ENCODE results near the gene PLD1. TPM values are rescaled to one million over a fixed set of nuclear protein-coding genes. Genes with fewer than 3 reads are reported as not detected.

The PLD1 gene
- total RNA-seq, 4 donors from 2014 or later, result 15.3 to 55.9 (median 45.4) TPM

GRCh38 chr3:171776839-171777583 lies 33.3 kb downstream of the PLD1 start:
- 63 to 65% methylated on average over 7 of the region's 7 CpGs for WGBS, 2 donors
- TF ChIP-seq EP300 (IDR thresholded peaks at IDR 0.05) (no peak), POLR2A (IDR thresholded peaks at IDR 0.05) (no peak), CTCF (IDR thresholded peaks at IDR 0.05) (no peak)
- no peaks in the 10 kb centered on the region for H3K9me3 ChIP-seq
- DNase-seq (ENCODE audit: low spot score in 2 of 2), result no peak
- H3K4me1 ChIP-seq, result peaks cover 0 to 41% (median 7%) of the 10 kb centered on the region in 4 donors
- H3K27me3 ChIP-seq, result no peaks in the 10 kb centered on the region
- H3K4me3 ChIP-seq, result no peak overlapping the region
- H3K36me3 ChIP-seq, result no peaks in the 10 kb centered on the region
- peak overlapping the region in 2 of 4 donors; percentile 5 to 25 for H3K27ac ChIP-seq

GRCh38 chr3:171776411-171776810 lies 33.9 kb downstream of the PLD1 start:
- Histone ChIP-seq H3K4me3 (no peak overlapping the region), H3K9me3 (no peaks in the 10 kb centered on the region), H3K36me3 (no peaks in the 10 kb centered on the region), H3K4me1 (peaks cover 0 to 41% (median 7%) of the 10 kb centered on the region in 4 donors), H3K27me3 (no peaks in the 10 kb centered on the region), H3K27ac (peak overlapping the region in 2 of 4 donors; percentile 5 to 25)
- TF ChIP-seq POLR2A (IDR thresholded peaks at IDR 0.05), result no peak
- TF ChIP-seq CTCF (IDR thresholded peaks at IDR 0.05), result no peak
- no peak for TF ChIP-seq EP300 (IDR thresholded peaks at IDR 0.05)
- no peak for DNase-seq (ENCODE audit: low spot score in 2 of 2)
- 39 to 56% methylated on average over 3 of the region's 3 CpGs for WGBS, 2 donors

DNA sequence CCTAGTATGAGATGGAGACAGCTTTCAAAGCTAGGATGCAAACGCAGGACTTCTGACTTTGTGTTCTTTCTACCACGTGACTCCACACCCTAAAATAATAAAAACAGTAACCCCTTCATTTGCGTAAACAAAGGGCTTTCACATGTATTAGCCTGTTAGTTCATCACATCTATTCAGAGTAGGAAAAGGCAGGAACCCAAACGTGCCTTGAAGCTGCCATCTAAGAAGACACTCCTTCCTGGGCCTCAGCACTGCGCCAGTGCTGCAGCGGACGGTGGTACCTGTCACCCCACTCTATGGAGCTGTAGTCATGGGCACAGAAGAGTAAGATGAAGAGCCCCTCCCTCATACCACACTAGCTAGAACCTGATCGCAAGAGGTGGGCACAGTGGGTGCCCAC lies 34.3 kb downstream of the PLD1 start:
- 75 to 79% methylated on average over 8 of the region's 8 CpGs for WGBS, 2 donors
- TF ChIP-seq EP300 (IDR thresholded peaks at IDR 0.05), result no peak
- H3K9me3 ChIP-seq, result no peaks in the 10 kb centered on the region
- H3K27ac ChIP-seq, result no peak overlapping the region
- H3K4me1 ChIP-seq, result peaks cover 0 to 39% (median 7%) of the 10 kb centered on the region in 4 donors
- no peak for DNase-seq (ENCODE audit: low spot score in 2 of 2)
- H3K36me3 ChIP-seq, result no peaks in the 10 kb centered on the region
- no peaks in the 10 kb centered on the region for H3K27me3 ChIP-seq
- no peak overlapping the region for H3K4me3 ChIP-seq

DNA sequence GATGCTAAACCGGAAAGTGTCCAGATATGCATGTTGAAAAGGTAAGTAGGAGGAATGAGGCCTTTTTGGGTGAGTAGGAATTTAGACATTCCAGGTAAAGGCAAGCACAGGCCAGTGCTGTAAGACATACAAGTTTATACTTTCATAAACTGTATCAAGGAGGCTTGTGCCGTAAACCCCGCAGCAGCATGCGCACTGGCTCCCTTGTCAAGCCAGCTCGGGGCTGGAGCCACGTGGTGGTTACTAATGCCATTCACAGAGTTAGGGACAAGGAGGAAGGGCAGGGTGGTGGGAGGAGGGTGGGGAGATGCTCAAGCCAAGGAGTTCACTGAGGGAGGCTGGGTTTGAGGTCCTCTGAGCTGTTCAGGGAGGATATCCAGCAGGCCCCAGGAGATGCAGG lies 35.8 kb downstream of the PLD1 start:
- WGBS, 2 donors, result 75 to 76% methylated on average over 6 of the region's 6 CpGs
- H3K4me1 ChIP-seq, result peaks cover 0 to 37% (median 7%) of the 10 kb centered on the region in 4 donors
- no peak for DNase-seq (ENCODE audit: low spot score in 2 of 2)
- H3K27me3 ChIP-seq, result no peaks in the 10 kb centered on the region
- no peaks in the 10 kb centered on the region for H3K36me3 ChIP-seq
- TF ChIP-seq CTCF (IDR thresholded peaks at IDR 0.05), result no peak
- no peak for TF ChIP-seq POLR2A (IDR thresholded peaks at IDR 0.05)
- TF ChIP-seq EP300 (IDR thresholded peaks at IDR 0.05), result no peak
- H3K9me3 ChIP-seq, result no peaks in the 10 kb centered on the region
- H3K27ac ChIP-seq, result no peak overlapping the region
- no peak overlapping the region for H3K4me3 ChIP-seq

GRCh38 chr3:171772427-171773056 lies 37.7 kb downstream of the PLD1 start:
- no peaks in the 10 kb centered on the region for H3K9me3 ChIP-seq
- no peak overlapping the region for H3K27ac ChIP-seq
- peaks cover 0 to 56% (median 11%) of the 10 kb centered on the region in 4 donors for H3K4me1 ChIP-seq
- TF ChIP-seq EP300 (IDR thresholded peaks at IDR 0.05), result peak in 1 of 2 donors; percentile 35
- TF ChIP-seq POLR2A (IDR thresholded peaks at IDR 0.05), result no peak
- peak; percentile 42 to 72 (median 59) for TF ChIP-seq CTCF (IDR thresholded peaks at IDR 0.05)
- H3K4me3 ChIP-seq, result no peak overlapping the region
- no peaks in the 10 kb centered on the region for H3K36me3 ChIP-seq
- 21 to 30% methylated on average over 4 of the region's 4 CpGs for WGBS, 2 donors
- no peaks in the 10 kb centered on the region for H3K27me3 ChIP-seq
- peak; percentile 48 to 79 for DNase-seq (ENCODE audit: low spot score in 2 of 2)

Measured in tibial nerve (tissue), 4 donors.